H1 (cell line): ENCODE results near the gene ELMO2. TPM values are rescaled to one million over a fixed set of nuclear protein-coding genes. Genes with fewer than 3 reads are reported as not detected.

Source experiments
- CTCF ChIA-PET: fragments of 300-600 bp; sonication (Branson Sonifier 250); formaldehyde crosslinking; loops from one replicate; lab custom pipeline; 2021; ENCODE audit not compliant: partially characterized antibody; lab: Charles Lee
- POLR2A ChIA-PET: fragments of 300-600 bp; sonication (Branson Sonifier 250); formaldehyde crosslinking; loops from one replicate; lab custom pipeline; 2021; ENCODE audit warnings: inconsistent platforms; ENCODE audit not compliant: partially characterized antibody; lab: Charles Lee
- DNase-seq, 2 experiments: peaks; one replicate each; pipeline versions ENCODE4 v3.0.0 to v3.0.0-alpha.2; 2010 to 2022; ENCODE audit warnings: low spot score in 2 of 2, low read depth in 1 of 2, mixed read lengths in 1 of 2
- FAIRE-seq: peaks from 2 replicates; lab custom pipeline; 2011; peaks lifted over from hg19 to GRCh38; lab: Jason Lieb, UNC
- H2AFZ ChIP-seq: 2 replicates; pipeline ENCODE4 v1.8.1; 2012; ENCODE audit warnings: low read length, inconsistent platforms
- H2AK5ac ChIP-seq: 2 replicates; pipeline ENCODE4 v1.6.1; 2013; ENCODE audit warnings: low read depth, low read length
- H2BK120ac ChIP-seq: replicated peaks from 2 replicates; pipeline ENCODE3; 2013; ENCODE audit warnings: low read depth, low read length, inconsistent platforms
- H2BK12ac ChIP-seq: 2 replicates; pipeline ENCODE4 v1.6.1; 2013; ENCODE audit warnings: low read depth, low read length
- H2BK15ac ChIP-seq: 2 replicates; pipeline ENCODE4 v1.6.1; 2013; ENCODE audit warnings: low read length
- H2BK20ac ChIP-seq: 2 replicates; pipeline ENCODE4 v1.6.1; 2013; ENCODE audit warnings: low read length
- H2BK5ac ChIP-seq: 2 replicates; pipeline ENCODE4 v1.6.1; 2013; ENCODE audit warnings: low read depth, low read length
- H3K14ac ChIP-seq: 2 replicates; pipeline ENCODE4 v1.6.1; 2013; ENCODE audit warnings: inconsistent platforms; ENCODE audit not compliant: insufficient read length
- H3K18ac ChIP-seq: 2 replicates; pipeline ENCODE4 v1.6.1; 2013; ENCODE audit warnings: low read length; ENCODE audit errors: extremely low read depth
- H3K23ac ChIP-seq: 2 replicates; pipeline ENCODE4 v1.6.1; 2013; ENCODE audit warnings: inconsistent platforms; ENCODE audit not compliant: insufficient read length
- H3K23me2 ChIP-seq: 2 replicates; pipeline ENCODE4 v1.6.1; 2013; ENCODE audit warnings: low read depth, low read length
- H3K27ac ChIP-seq: 2 replicates; pipeline ENCODE4 v1.6.1; 2011; ENCODE audit warnings: low read depth, low read length, inconsistent platforms
- H3K27me3 ChIP-seq, 4 experiments: replicated peaks in 1 of 4; 1 replicate in 1 of 4; 2 replicates in 3 of 4; pipeline versions ENCODE4 v1.6.1 to v1.8.1; 2011 to 2013; ENCODE audit warnings: low read length in 3 of 4, mild to moderate bottlenecking in 3 of 4, inconsistent platforms in 2 of 4, mixed read lengths in 2 of 4, moderate library complexity in 1 of 4; ENCODE audit not compliant: control insufficient read depth in 3 of 4, insufficient read depth in 3 of 4; ENCODE audit errors: extremely low read depth in 1 of 4
- H3K36me3 ChIP-seq, 4 experiments: 2 replicates each; pipeline versions ENCODE4 v1.6.1 to v1.8.1; 2011 to 2013; ENCODE audit warnings: mild to moderate bottlenecking in 4 of 4, low read length in 3 of 4, moderate library complexity in 2 of 4, control low read depth in 1 of 4, inconsistent platforms in 1 of 4; ENCODE audit not compliant: insufficient read depth in 4 of 4, control insufficient read depth in 2 of 4
- H3K4ac ChIP-seq: replicated peaks from 2 replicates; pipeline ENCODE3; 2013; ENCODE audit warnings: low read length, low read depth, mixed read lengths, inconsistent platforms; ENCODE audit not compliant: insufficient read length
- H3K4me1 ChIP-seq, 4 experiments: replicated peaks in 1 of 4; 1 replicate in 1 of 4; 2 replicates in 3 of 4; pipeline versions ENCODE4 v1.6.1 to v1.8.1; 2011 to 2013; ENCODE audit warnings: low read length in 3 of 4, inconsistent platforms in 2 of 4, mixed read lengths in 1 of 4; ENCODE audit not compliant: insufficient read depth in 4 of 4, control insufficient read depth in 3 of 4
- H3K4me2 ChIP-seq, 2 experiments: 2 replicates each; pipeline versions ENCODE4 v1.6.1 to v1.8.1; 2011 to 2013; ENCODE audit warnings: low read depth in 2 of 2, low read length in 2 of 2, control low read depth in 1 of 2, inconsistent platforms in 1 of 2, mild to moderate bottlenecking in 1 of 2; ENCODE audit not compliant: insufficient read depth in 1 of 2
- H3K4me3 ChIP-seq, 4 experiments: fragments of 200-600, 300-600 bp in 1 of 4; sonication (generic), shearing (Covaris generic), sonication (Bioruptor Twin) in 1 of 4; 2 replicates each; pipeline versions ENCODE4 v1.5.1 to v1.8.1; 2011 to 2016; ENCODE audit warnings: low read length in 4 of 4, low read depth in 3 of 4, control low read depth in 2 of 4, inconsistent platforms in 2 of 4, mild to moderate bottlenecking in 2 of 4, mixed read lengths in 1 of 4, moderate library complexity in 1 of 4; ENCODE audit not compliant: insufficient read depth in 2 of 4; ENCODE audit errors: extremely low read depth in 1 of 4
- H3K56ac ChIP-seq: replicated peaks from 2 replicates; pipeline ENCODE3; 2013; ENCODE audit warnings: low read depth, mild to moderate bottlenecking, mixed read lengths, low read length, inconsistent platforms; ENCODE audit not compliant: insufficient read length
- H3K79me1 ChIP-seq: 2 replicates; pipeline ENCODE4 v1.6.1; 2013; ENCODE audit warnings: low read depth, low read length, control low read depth
- H3K79me2 ChIP-seq, 2 experiments: 2 replicates each; pipeline versions ENCODE4 v1.6.1 to v1.8.1; 2012 to 2013; ENCODE audit warnings: low read length in 2 of 2, mild to moderate bottlenecking in 2 of 2, inconsistent platforms in 1 of 2; ENCODE audit not compliant: insufficient read depth in 2 of 2, control insufficient read depth in 1 of 2
- H3K9ac ChIP-seq, 4 experiments: replicated peaks in 1 of 4; 1 replicate in 1 of 4; 2 replicates in 3 of 4; pipeline versions ENCODE4 v1.6.1 to v1.8.1; 2011 to 2013; ENCODE audit warnings: low read depth in 3 of 4, low read length in 3 of 4, control low read depth in 2 of 4, mild to moderate bottlenecking in 2 of 4, moderate library complexity in 2 of 4, inconsistent platforms in 1 of 4; ENCODE audit errors: extremely low read depth in 1 of 4
- H3K9me3 ChIP-seq, 2 experiments: 2 replicates each; pipeline versions ENCODE4 v1.6.1 to v1.8.1; 2012 to 2013; ENCODE audit warnings: mild to moderate bottlenecking in 2 of 2, moderate library complexity in 2 of 2, control low read depth in 1 of 2, inconsistent platforms in 1 of 2, low read depth in 1 of 2, low read length in 1 of 2, mixed read lengths in 1 of 2; ENCODE audit not compliant: insufficient read depth in 2 of 2
- H4K20me1 ChIP-seq, 2 experiments: replicated peaks in 1 of 2; 2 replicates each; pipeline versions ENCODE3 to v1.8.1; 2011 to 2013; ENCODE audit warnings: inconsistent platforms in 2 of 2, low read length in 2 of 2, mild to moderate bottlenecking in 1 of 2; ENCODE audit not compliant: insufficient read depth in 2 of 2, control insufficient read depth in 1 of 2
- H4K5ac ChIP-seq: 2 replicates; pipeline ENCODE4 v1.6.1; 2013; ENCODE audit warnings: low read length, low read depth, mixed read lengths, inconsistent platforms; ENCODE audit not compliant: insufficient read length
- H4K8ac ChIP-seq: 2 replicates; pipeline ENCODE4 v1.8.0; 2013; ENCODE audit warnings: mild to moderate bottlenecking, moderate library complexity, low read length, inconsistent platforms; ENCODE audit not compliant: insufficient read depth; ENCODE audit errors: extremely low read depth
- H4K91ac ChIP-seq: replicated peaks from 2 replicates; pipeline ENCODE3; 2013; ENCODE audit warnings: low read length, mixed read lengths, inconsistent platforms; ENCODE audit not compliant: insufficient read length
- BRCA1 ChIP-seq: IDR thresholded peaks from 2 replicates; pipeline ENCODE4 v1.6.1; 2012; ENCODE audit warnings: low read depth, low read length, improper control_type of control experiment
- GABPA ChIP-seq: IDR thresholded peaks from 2 replicates; pipeline ENCODE4 v1.6.1; 2011; ENCODE audit warnings: mild to moderate bottlenecking, low read length, moderate library complexity, borderline replicate concordance; ENCODE audit not compliant: insufficient read depth
- HDAC2 ChIP-seq, 2 experiments: fragments of 300-600 bp in 1 of 2; sonication (generic) in 1 of 2; IDR thresholded peaks; 2 replicates each; pipeline ENCODE4 v1.6.1; 2011 to 2012; ENCODE audit warnings: low read depth in 2 of 2, low read length in 2 of 2, mild to moderate bottlenecking in 2 of 2, moderate library complexity in 2 of 2, borderline replicate concordance in 1 of 2, inconsistent platforms in 1 of 2
- KDM4A ChIP-seq: IDR thresholded peaks from one replicate; pipeline ENCODE4 v1.7.1; 2012; ENCODE audit warnings: low read depth, mild to moderate bottlenecking, moderate library complexity, low read length, inconsistent platforms; ENCODE audit not compliant: severe bottlenecking
- WGBS, 2 experiments: shearing (Covaris generic) in 1 of 2; methylation state at CpG; one replicate each; pipeline versions ENCODE4 v1.1.6 to v1.1.7; 2013 to 2015; ENCODE audit warnings: low lambda C conversion rate in 2 of 2, mixed read lengths in 2 of 2, inconsistent platforms in 1 of 2, low coverage in 1 of 2, missing lambda C conversion rate in 1 of 2; ENCODE audit not compliant: insufficient replicate concordance in 2 of 2, insufficient coverage in 1 of 2, insufficient read length in 1 of 2; ENCODE audit errors: extremely low coverage in 1 of 2, missing lambda C conversion rate in 1 of 2; 5-methylcytosine and 5-hydroxymethylcytosine counted together
- polyA plus RNA-seq, 7 experiments: library from polyadenylated mRNA; depleted of rRNA in 3 of 7; stranded (reverse) in 5 of 7; unstranded in 2 of 7; fragments of >200 nt in 5 of 7; fragments of 200-250 nt in 2 of 7; gene quantifications; 1 replicate in 5 of 7; 2 replicates in 1 of 7; 4 replicates in 1 of 7; pipeline versions ENCODE4 v1.2.1 to v1.2.3, GENCODE V29; 2011 to 2013; ENCODE audit warnings: missing spikeins in 2 of 7, mixed read lengths in 2 of 7
- total RNA-seq: library from RNA; stranded (reverse); fragmentation: NEBNext Ultra II Directional; extraction: Animal tissue kit (Norgen Biotek cat#: 25700); gene quantifications from 2 replicates; pipeline ENCODE4 v1.2.1, GENCODE V29; 2021

Gene ELMO2
- total and polyA plus RNA-seq, 2 of the 8 experiments (the other 6 are each of a cell fraction or from before 2014, with no cell fraction given) = 34.3 to 39.7 TPM

DNA sequence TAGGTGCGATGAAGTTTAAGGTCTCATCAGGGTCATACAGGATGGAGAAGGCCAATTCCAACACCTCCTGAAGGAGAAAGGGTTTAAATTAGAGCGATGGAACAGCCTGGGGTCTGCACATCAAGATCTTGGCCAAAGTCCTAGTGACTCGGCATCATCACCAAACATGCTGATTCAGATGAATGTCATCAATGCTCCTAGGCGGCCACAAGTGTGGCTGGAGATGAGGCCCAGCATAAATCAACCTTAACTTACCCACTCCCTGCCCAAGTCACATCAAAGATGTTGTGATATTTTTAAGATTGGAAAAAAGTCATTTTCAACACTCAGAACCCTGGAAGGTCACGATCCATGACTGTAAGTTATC is 37.5 kb downstream of the ELMO2 start:
- ChIA-PET POLR2A (interaction anchor here (1.1 kb wide), 1 partner anchor 32 kb away, joined by 4 read pairs; no protein-coding TSS in a partner anchor), CTCF (no interaction called here)
- Histone ChIP-seq H3K79me1 (no peaks in the 10 kb centered on the region; the same call in 1 of the 2 replicates), H3K23me2 (peaks cover 3% of the 10 kb centered on the region; the same call in 1 of the 2 replicates), H4K20me1 (peaks cover 2 to 5% of the 10 kb centered on the region in 2 experiments), H2BK15ac (no peak overlapping the region), H3K56ac (no peak overlapping the region), H3K4ac (no peak overlapping the region), H3K9me3 (no peaks in the 10 kb centered on the region), H3K4me2 (no peak overlapping the region), H2BK5ac (no peak overlapping the region), H3K23ac (no peak overlapping the region), H2AK5ac (no peak overlapping the region), H3K79me2 (no peaks in the 10 kb centered on the region), H3K36me3 (peaks cover 30 to 72% (median 58%) of the 10 kb centered on the region in 4 experiments), H2BK120ac (no peak overlapping the region), H2BK12ac (no peak overlapping the region), H3K14ac (no peak overlapping the region), H3K4me1 (no peaks in the 10 kb centered on the region), H4K91ac (no peak overlapping the region), H4K8ac (no peak overlapping the region), H2AFZ (no peak overlapping the region), H3K18ac (no peak overlapping the region), H2BK20ac (no peak overlapping the region), H3K27ac (no peak overlapping the region), H3K4me3 (no peak overlapping the region), H3K27me3 (no peaks in the 10 kb centered on the region), H3K9ac (no peak overlapping the region), H4K5ac (no peak overlapping the region)
- TF ChIP-seq HDAC2 (IDR thresholded peaks at IDR 0.05; ENCODE audit: borderline replicate concordance in 1 of 2, low read depth in 2 of 2, low read length in 2 of 2) = no peak
- TF ChIP-seq GABPA = no peak
- TF ChIP-seq KDM4A = no peak
- no peak for TF ChIP-seq BRCA1
- DNase-seq (no peak), FAIRE-seq (no peak)
- 83% methylated on average over 5 of the region's 5 CpGs; no CpG with 5 or more reads in 1 of the 2 experiments for WGBS, 2 experiments
